HG02588 (cell line): ENCODE data around the gene ASTN1.

Experiments used
- ATAC-seq: cut with Tn5 transposase; IDR thresholded peaks from one replicate; pipeline ENCODE4 v1.9.1; 2021; ENCODE audit warnings: mild to moderate bottlenecking, moderate library complexity; ENCODE audit not compliant: unreplicated experiment

Gene ASTN1

GRCh38 chr1:176934370-176934769, 230.1 kb downstream of the ASTN1 start:
- ATAC-seq: no peak

- ATAC-seq: no peak
Measured at GRCh38 chr1:176932114-176933104, 232.1 kb downstream of the ASTN1 start.

DNA sequence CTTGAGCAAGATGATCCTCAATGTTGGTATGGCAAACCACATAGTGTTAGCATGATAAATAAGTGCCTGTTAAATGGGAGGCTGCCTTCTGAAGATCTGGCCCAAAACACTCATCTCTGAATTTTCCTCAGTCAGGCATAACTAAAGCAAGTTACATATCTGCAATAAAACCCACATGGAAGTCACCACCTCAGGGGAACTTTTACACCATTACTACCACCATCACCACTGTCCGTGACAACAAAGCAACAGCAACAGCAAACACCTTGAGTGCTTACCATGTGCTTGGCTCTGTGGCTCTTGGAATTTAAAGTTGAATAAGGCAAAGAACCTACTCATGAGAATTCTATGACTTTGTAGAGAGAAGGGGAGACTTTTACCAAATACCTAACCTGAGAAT, 233.0 kb downstream of the ASTN1 start:
- ATAC-seq: no peak

DNA sequence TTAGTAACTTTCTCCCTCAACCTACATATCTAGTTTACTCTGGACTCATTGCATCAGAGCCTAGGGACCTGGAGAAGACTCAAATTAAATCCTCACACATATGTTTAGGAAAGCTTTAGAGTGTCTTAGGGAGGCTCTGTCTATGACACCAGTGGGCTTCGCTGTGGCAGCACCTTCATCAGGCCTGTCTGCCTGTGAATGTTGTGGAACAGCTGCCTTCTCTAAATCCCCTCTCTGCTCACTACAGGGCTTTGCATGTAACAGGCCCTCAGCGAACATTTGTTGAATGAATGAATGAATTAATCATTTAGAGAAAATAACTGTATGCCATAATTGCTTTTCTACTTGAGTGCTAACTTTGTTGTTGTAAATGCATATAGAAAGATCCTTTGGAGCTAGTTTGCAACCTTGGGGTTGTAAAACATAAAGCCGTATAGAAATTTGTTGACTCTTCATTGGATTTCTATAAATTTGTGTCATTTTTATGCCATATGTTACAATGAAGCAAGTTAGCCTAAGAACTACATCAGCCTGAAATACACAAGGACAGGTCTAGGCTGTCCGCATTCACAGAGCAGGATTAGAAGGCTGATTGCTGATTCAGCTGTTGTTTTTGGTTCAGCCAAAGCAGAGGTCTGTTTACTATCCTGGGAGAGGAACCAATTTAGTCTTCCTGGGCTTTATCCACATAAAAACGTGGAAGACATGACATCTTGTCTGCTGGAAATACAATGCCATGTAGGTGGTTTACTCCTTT, 238.0 kb downstream of the ASTN1 start:
- ATAC-seq: no peak

- ATAC-seq: no peak
Measured at GRCh38 chr1:176925223-176925622, 239.3 kb downstream of the ASTN1 start.

- no peak for ATAC-seq
Measured at GRCh38 chr1:176923283-176923682, 241.2 kb downstream of the ASTN1 start.

DNA sequence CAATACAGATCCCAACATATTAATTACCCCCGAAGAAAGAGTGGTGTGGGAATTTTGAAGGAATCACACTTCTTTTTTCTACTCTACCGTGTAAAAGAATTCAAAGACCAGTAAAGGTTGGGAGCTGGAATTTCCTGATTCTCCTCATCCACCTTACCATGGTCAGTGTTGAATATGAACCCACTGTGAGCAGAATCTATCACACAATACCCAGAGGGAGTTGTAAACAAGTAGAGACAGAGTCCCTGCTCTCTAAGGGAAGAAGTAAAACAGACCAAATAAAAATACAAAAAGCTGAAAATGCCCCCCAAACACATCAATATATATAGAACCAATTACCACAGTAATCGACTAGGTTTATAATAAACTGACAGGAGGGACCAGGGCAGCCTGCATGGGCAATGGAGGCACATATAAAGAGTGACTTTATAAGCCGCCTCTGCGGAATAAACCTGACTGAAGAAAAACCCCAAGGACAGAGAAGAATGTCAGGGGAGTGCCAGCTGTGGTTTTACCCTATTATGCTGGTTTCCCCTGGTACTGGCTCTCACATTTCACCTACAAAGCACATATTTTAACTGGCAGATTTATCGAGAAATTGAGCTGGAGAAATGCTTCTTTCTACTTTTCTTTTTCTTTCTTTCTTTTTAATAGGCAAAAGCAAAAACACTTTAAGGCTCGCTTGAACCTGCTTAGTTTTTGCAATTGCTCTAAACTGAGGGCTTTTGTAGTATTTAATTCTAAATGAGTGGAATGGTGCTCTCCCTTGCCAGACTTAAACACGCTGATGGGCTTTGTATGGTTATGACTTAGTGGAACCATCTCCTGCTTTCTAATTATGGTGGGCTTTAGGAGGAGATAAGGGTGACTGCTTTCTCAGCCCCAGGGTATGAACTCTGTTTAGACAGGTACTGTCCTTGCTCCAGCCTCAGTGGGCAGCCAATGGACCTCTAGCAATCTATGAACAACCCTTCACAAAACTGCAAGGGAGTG, 244.8 kb downstream of the ASTN1 start:
- ATAC-seq: no peak

DNA sequence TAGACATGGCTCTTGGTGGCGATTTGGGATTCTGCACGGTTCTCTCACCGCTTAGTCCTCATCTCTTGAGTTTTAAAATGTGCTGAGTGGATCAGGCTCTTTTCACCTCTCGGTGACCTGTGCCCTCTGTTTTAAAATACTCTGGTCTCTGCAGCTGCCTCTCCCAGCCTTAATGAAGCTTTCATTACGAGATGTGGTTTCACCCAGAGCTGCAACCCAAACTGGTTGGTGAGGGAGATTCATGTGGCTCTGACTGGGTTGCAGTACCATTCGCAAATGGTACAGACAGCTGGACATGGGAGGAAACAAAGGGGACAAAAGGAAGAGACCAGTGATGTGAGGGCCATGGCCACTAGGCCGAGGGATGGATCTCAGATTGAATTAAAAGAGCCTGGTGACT, 258.9 kb downstream of the ASTN1 start:
- no peak for ATAC-seq

- ATAC-seq: no peak
Measured at GRCh38 chr1:176904057-176904751, 260.3 kb downstream of the ASTN1 start.

DNA sequence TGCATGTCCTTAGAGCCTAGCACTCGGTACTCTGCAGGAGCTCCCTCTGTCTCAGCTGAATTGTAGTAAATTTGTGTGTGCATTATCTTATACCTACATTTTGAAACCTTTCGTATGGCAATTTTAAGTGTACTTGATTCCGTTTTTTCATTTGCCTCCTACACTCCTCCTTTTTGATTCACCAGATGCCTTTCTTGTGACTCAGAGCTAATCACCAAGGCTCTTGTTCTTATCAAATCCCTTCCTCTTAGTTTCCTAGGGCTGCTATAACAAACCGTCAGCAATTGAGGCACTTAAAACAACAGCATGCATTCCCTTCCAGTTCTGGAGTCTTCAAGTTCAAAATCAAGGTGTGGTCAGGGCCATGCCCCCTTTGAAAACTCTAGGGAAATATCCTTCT, 261.0 kb downstream of the ASTN1 start:
- ATAC-seq: no peak

DNA sequence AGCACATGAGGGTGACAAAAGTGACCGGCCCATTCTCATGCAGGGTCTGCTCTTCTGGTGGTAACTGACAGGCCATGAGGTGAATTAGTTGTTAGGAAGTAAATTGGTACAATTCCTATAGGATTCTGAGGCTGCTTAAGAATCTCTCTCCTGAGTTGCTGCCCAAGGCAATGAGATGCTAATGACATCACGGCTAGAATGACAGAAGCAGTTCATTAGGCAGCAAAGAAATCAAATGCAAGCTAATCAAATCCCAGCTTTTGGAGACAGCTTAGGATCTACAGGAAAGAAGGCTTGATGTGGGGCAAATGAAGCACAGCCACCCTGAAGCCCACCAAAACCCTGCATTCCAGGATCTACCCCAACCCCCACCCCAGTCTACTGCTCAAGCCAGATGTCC, 265.2 kb downstream of the ASTN1 start:
- ATAC-seq: no peak

- ATAC-seq: peak; percentile 62
Measured at GRCh38 chr1:176897350-176898236, 266.9 kb downstream of the ASTN1 start.

DNA sequence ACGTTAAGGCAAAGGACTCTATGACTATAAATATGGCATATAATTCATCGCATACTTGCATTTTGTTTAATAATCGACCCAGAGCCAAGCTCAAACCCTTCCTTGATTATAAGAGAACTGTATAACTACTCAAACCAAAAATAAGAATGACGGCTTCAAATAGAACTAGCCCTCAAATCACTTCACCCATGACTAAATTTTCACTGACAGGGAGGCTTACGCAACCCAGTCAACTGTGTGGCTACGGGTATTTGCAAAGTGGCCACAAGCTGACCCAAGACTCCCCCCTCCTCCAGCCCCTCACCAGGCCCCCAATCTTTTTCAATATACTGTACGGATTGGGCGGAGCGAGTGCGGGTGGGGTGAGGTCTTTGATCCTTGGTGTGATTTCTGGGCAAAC, 268.3 kb downstream of the ASTN1 start:
- ATAC-seq: no peak

DNA sequence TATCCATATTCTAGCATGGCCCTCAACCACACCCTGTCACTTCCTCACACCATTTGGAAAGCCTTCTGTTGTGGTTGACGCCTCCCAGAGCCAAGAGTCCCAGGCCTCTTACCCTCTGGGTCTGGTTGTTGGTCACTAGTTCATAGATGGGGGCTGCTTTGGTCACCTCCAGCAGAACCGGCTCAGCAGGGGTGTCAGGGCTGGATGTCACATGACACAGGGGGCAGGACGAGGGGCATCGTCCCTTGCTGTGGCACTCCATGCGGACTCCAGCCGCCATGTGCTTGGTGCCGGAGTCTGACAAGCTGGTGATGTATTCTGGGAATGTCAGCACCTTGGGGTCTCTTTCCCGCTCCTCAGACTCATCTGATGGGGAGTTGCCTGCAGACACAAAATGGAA, 270.1 kb downstream of the ASTN1 start:
- ATAC-seq: no peak

DNA sequence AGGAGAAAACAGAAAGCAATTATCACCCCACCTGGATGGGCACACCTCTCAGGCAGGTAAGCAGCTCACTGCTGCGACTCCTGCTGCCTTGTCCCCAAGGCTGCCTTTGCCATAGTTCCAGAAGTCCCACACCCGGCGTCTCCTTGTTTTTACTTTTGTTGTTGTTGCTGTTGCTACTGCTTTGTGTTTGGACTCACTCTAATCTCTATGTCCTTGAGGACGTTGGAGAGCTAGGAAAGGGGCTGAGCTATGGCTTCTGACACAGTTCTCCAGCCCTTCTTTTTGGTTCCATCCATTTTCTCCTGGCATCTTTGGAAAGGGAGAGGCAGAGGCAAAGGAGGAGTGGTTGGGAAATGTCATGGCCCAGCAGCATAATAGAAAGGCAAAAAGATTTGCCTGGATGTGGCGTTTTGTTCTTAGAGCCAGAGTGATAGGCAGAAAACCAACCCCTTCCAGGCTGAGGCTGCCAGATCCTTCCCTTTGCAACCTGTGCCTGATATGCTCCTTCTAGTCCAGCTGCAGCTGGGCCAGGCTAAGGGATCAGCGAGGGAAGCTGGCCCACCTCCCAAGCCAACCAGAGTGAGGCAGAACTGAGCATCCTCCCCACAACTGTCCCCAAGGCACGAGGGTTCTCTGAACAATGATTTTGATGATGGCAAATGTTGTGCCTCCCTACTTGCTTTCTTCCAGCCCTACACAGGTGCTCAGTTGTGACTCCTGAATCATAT, 270.7 kb downstream of the ASTN1 start:
- no peak for ATAC-seq

- no peak for ATAC-seq
Measured at GRCh38 chr1:176888471-176889032, 276.0 kb downstream of the ASTN1 start.

DNA sequence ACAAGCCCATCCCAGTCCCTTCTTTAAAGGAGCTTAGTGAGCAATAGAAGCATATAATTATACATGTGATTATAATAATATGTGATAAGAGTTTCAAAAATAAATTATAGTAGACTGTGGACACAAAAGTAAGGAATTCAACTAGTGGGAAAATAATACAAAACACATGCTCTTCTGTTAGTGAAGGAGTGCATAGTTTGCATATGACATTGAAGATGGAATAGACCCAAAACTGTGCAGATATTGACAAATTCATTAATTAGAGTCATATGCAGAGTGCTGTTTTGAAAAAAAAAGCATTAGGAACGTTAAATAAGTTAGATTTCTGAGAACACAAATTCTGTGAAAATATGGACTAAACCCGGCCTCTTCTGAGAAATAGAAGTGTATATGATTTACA, 278.8 kb downstream of the ASTN1 start:
- ATAC-seq: no peak

DNA sequence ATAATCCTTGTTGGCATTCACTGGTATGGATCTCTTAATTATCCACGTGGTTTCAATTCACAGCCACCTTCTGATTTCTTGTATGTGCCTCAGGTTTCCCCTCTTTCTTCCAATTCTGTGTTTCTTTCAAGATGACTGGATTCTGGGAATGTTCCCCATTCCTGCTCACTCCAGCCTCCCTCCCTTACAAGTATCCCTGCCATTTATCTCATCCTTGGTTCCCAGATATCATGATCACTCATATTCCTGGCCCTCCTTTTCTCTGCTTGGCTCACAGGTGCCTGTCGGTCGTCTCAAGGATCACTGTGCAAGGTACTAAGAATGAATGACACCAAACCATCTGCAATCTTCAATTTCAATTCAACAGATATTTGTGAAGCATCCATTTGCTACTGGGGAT, 279.2 kb downstream of the ASTN1 start:
- no peak for ATAC-seq
